SH-SY5Y (cell line): ENCODE data around the gene KLF11.

Source experiments
- GATA2 ChIP-seq: IDR thresholded peaks from 2 replicates; pipeline ENCODE4 v1.6.1; 2011; ENCODE audit warnings: mild to moderate bottlenecking, low read depth, low read length
- GATA3 ChIP-seq: IDR thresholded peaks from 2 replicates; pipeline ENCODE4 v1.6.1; 2011; ENCODE audit warnings: low read depth, mild to moderate bottlenecking, low read length, moderate library complexity

KLF11 gene

DNA sequence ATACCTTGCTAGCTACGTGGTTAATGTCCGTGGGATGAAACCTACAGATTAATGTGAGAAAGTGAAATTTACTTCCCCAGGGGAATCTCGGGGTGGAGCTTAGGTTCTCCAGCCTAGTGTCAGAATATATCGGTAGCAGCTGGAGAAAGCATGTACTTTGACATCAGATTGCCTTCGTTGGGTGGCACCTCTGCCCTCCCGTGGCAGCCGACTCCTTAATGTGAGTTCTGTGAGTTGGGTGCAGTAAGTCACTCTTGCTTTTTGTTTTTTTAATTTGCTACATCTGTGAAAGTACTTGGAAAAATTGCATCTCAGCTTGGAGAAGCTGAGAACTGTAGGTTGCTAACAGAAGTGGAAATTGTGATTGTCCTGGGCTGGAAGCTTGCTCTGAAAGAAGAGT, 3.6 kb downstream of the KLF11 start:
- no peak for TF ChIP-seq GATA2
- TF ChIP-seq GATA3, result no peak

DNA sequence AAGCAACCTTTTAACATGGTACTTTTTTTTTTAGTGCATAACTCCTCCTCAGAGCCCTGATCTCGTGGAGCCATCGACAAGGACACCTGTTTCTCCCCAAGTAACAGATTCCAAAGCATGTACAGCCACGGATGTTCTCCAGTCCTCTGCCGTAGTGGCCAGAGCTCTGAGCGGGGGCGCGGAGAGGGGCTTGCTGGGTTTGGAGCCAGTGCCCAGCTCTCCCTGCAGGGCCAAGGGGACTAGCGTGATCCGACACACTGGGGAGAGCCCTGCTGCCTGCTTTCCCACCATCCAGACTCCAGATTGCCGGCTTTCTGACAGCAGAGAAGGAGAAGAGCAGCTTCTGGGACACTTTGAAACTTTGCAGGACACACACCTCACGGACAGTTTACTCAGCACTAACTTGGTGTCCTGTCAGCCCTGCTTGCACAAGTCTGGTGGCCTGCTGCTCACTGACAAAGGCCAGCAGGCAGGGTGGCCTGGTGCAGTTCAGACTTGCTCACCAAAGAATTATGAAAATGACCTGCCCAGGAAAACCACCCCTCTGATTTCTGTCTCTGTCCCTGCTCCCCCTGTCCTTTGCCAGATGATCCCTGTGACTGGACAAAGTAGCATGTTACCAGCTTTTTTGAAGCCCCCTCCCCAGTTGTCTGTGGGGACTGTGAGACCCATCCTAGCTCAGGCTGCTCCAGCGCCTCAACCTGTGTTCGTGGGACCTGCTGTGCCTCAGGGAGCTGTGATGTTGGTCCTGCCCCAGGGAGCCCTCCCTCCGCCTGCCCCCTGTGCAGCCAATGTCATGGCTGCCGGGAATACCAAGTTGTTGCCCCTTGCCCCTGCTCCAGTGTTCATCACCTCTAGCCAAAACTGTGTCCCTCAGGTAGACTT, 4.5 kb downstream of the KLF11 start:
- TF ChIP-seq GATA3, result no peak
- no peak for TF ChIP-seq GATA2

DNA sequence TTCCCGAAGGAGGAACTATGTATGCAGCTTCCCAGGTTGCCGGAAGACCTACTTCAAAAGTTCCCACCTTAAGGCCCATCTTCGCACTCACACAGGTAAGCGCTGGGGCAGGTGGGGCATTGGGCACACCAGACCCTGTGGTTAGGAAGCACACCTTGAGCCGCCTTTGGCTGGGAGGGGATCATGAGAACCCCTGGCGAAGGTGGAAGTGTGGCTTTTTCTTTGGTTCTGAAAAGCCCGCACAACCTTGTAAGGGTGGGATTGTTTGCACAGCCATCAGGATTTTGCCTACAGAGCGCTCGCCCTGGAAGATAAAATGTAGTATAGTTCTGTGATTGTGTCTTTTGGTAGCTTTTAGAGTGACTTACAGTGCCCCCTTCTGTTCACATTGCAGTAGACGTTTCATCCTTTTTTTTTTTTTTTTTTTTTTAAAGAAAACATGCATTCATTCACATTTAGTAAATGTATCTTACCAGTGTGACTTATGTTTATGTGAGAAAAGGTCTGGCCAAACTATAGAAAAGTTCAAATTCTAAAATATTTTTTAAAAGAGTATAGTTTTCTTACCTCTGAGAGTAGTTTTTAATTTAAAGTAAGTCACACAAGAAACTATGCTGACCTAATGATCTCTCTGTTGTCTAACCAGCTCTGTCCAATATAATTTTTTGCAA, 5.3 kb downstream of the KLF11 start:
- no peak for TF ChIP-seq GATA3

DNA sequence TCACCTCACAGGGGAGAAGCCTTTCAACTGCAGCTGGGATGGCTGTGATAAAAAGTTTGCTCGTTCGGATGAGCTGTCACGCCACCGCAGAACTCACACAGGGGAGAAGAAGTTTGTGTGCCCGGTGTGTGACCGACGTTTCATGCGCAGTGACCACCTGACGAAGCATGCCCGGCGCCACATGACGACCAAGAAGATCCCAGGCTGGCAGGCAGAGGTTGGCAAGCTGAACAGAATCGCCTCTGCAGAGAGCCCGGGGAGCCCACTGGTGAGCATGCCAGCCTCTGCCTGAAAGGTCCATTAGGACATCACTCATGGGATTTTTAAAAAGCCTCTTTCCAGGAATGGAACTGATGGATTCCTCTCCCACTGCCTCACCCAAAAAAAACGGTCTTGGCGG, 8.9 kb downstream of the KLF11 start:
- TF ChIP-seq GATA2 (no peak), GATA3 (no peak)

DNA sequence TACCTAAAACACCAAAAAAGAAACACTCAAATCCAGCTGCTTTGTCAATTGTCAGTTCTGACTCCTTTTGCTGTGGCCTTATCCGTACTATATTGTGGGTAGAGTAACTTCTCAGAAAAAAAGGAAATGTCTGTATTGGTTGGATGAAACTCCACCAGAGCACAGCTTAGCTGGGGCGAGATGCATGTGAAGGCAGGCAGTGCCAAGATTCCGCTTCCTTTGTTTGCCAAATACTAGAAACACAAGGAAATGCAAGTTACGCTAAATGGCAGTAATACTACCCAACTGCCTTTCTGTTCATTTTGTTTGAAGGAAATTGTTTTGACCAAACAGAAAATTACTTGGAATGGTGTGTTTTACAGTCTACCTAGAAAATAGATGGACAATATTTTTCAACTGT, 10.0 kb downstream of the KLF11 start:
- TF ChIP-seq GATA2 (no peak), GATA3 (no peak)

DNA sequence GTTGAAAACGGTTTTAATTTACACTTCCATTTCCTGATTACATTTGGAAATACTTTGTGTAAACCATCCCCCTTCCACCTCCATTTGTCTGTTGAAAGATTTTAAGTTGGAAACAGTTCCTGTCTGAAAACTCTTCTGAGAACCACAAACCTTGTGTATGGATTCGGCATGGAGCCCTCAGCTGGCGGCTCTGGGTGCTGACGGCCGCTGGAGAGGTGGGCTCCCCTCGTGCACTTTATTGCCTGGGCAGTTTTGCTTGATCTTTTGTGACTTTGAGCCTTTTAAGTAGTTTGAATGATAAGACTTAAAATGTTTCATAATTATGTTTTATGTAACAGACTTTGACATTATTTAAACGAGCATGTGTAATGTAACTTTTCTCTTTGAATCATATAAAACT, 11.1 kb downstream of the KLF11 start:
- TF ChIP-seq GATA3 (no peak), GATA2 (no peak)

DNA sequence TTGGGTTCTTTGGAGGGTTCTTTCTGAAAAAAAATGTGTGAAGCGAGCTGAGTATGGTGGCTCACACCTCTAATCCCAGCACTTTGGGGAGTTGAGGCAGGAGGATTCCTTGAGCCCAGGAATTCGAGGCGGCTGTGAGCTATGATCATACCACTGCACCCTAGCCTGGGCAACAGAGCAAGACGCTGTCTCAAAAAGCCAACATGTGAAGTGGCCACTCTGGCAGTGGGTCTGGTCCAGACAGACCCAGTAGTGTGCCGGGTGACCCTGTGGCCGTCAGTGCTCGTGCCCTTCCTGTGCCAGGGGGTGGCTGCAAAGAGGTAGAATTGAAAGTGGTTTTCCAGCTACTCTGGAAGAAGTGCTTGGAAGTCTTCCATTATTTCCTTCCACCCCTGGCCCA, 11.6 kb downstream of the KLF11 start:
- TF ChIP-seq GATA2 (no peak), GATA3 (no peak)

DNA sequence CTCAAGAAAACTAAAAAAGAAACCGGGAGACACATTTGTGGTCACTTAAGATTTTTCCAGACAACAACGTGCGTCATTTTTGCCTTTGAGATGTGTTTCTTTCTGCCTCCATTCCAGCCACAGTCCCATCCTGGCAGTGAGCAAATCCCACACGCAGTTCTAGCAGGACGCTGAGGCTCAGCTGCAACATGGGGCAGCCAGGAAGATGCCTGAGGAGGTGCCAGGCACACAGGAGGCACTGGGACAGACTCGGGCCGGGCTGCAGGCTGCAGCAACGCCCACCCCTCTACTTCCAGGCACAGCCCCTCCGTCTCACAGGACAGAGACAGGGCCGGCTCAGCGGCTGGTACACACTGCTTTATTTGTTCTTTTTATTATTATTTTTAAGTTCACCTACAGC, 13.1 kb downstream of the KLF11 start:
- TF ChIP-seq GATA3 (no peak), GATA2 (no peak)

DNA sequence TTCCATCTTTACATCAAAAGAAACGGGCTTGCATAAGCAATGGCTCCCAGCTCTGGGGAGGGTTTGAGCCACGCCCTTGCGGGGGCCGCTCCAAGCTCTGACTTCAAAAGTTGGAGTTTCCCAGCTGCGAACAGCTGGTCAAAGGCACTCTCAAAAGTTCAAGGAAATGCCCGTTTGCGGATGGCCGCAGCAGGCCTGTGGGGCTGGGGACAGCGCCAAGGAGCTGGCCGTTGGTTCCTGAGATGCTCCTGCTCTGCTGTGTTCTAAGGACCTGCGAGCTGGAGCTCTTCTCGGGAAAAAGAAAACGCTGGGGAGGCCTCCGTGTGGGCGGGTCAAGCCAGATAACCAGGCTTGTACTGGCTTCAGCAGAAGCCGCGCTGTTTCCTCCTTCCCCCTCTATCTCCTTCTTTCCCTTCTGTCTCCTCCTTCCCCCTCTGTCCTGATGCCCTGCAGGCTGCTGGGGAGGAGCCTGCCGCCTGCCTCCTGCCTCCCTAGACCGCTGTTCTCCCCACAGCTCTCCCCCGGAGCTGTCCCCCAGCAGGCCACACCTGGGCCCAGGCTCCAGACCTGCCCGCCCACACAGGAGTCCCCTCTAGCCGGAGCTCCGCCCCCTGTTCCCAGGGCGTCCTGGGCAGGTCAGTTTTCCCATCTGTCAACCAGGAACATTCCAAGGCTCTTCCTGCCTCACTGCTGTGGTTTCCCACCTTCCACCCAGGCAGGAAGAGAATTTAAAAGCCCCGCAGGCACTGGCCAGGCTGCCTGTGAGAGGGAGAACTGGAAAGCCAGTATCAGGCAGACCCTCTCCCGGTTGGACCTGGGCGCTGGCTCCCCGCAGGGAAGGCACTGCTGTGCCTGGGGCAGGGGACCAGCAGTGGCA, 14.1 kb downstream of the KLF11 start:
- TF ChIP-seq GATA2, result no peak
- TF ChIP-seq GATA3, result no peak

DNA sequence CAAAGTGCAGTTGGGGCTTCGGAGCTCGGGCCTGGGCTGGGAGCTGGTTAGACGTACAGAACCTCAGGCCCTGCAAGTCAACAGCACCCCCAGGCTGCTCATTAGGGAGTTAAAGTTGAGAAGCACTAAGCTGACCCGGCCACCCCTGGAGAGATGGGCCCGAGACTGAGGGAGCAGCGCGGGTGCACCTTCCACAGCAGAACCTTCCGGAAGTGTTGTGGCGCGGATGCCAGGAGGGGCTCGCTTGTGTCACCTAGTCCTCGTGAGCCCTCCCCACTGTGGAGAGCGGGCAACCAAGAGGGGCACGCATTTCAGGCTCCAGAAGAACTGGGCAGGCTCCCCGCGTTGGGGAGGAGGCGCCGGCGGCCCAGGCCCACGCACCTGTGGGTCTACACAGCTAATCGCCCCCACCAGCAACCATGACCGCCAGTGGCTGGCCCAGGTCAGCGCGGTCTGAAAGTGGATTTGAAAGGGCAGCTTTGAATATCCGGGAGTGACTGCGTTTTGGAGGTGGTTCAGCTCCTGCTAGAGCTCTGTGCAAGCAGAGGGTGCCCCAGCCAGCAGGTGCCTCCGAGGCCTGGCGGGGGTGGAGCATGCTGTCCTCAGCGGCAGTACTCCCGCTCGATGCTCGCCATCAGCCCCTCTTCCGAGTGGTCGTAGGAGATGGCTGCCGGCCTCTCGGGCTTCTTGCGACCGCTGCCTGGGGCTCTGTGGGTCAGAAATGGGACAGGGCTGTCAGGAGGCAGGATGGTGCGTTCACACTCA, 15.1 kb downstream of the KLF11 start:
- no peak for TF ChIP-seq GATA2
- no peak for TF ChIP-seq GATA3

DNA sequence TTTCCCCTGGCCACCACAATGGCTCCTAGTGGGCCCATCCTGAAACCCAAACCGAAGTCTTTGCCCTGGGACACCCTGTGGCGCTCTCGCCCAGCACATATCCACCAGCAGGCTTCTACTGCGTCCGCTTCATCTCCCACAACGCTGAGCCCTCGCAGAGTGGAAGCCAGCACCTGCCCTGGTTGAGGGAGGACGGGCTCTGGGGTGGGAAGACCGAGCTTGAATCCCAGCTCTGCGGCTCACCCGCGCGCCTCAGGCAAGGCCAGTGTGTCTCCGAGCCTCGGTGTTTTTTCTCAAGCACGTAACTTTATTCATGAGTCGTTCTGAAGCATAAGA, 15.6 kb downstream of the KLF11 start:
- TF ChIP-seq GATA2 (no peak), GATA3 (no peak)

DNA sequence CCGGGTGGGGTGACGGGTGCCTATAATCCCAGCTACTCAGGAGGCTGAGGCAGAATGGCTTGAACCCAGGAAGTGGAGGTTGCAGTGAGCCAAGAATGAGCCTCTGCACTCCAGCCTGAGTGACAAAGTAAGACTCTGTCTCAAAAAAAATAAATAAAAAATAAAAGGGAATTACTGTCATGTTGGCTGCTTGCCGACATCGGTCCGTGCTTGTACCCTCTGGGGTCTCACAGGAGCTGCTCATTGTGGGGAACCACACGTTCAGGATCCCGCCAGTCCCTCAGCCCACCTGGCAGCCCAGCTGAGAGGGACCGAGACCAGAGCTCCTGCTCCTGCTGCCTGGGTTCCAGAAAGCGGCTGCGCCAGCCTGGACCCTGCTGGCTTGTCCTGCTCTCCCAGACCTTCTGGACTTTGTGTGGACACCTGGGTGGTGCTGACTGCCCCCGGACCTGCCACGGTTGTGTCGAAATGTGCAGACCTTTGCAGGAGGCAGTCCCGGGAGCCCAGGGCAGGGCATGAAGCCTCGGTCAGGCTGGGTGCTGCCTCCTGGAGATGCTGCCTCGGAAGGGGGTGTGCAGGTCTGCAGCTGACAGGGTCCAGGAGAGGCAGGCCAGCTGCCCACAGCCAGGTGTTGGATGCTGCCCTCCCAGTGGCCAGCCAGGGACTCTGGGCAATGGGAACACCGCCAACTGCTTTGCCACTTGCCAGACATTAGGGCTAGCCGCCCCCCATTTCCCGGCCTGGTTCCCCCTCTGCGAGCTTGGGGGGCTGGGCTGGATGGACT, 16.4 kb downstream of the KLF11 start:
- TF ChIP-seq GATA3 (no peak), GATA2 (no peak)
